Measurements from ENCODE around the gene HDAC3. TPM values are rescaled to one million over a fixed set of nuclear protein-coding genes. Genes with fewer than 3 reads are reported as not detected.
A peak's percentile ranks its signal among the peaks of the same experiment; 100 is the strongest.

HDAC3 gene
- total and polyA plus RNA-seq, 2 donors from 2014 or later = 44.7 to 47.5 TPM

GRCh38 chr5:141639357-141640050 lies 2.9 kb upstream of the HDAC3 start:
- intact Hi-C loops (cut with DNase I) = no loop called here
- Histone ChIP-seq H3K9me3 (ENCODE audit: control insufficient read depth in 2 of 3, insufficient read depth in 1 of 3, low read length in 3 of 3) (no peaks in the 10 kb centered on the region), H3K9ac (ENCODE audit: low read length in 3 of 3) (no peak overlapping the region), H3K36me3 (ENCODE audit: control insufficient read depth in 2 of 3, insufficient read depth in 3 of 3, low read length in 3 of 3) (no peaks in the 10 kb centered on the region), H3K27ac (ENCODE audit: low read depth in 2 of 2, low read length in 2 of 2) (no peak overlapping the region), H3K4me3 (ENCODE audit: low read length in 3 of 3) (no peak overlapping the region), H3K4me1 (ENCODE audit: control insufficient read depth in 2 of 3, insufficient read depth in 2 of 3, low read depth in 1 of 3, low read length in 3 of 3) (peaks cover 3 to 17% (median 9%) of the 10 kb centered on the region in 3 donors), H3K27me3 (ENCODE audit: control insufficient read depth, insufficient read depth, low read length) (peaks cover 8% of the 10 kb centered on the region)
- TF ChIP-seq CTCF (IDR thresholded peaks at IDR 0.05; ENCODE audit: borderline replicate concordance, extremely low read depth, insufficient read depth) = no peak
- no peak for DNase-seq
- no peak for FAIRE-seq

GRCh38 chr5:141638771-141639170 lies 2.1 kb upstream of the HDAC3 start:
- no peak for TF ChIP-seq CTCF (IDR thresholded peaks at IDR 0.05; ENCODE audit: borderline replicate concordance, extremely low read depth, insufficient read depth)
- Histone ChIP-seq H3K9me3 (ENCODE audit: control insufficient read depth in 2 of 3, insufficient read depth in 1 of 3, low read length in 3 of 3) (no peaks in the 10 kb centered on the region), H3K4me3 (ENCODE audit: low read length in 3 of 3) (no peak overlapping the region), H3K27me3 (ENCODE audit: control insufficient read depth, insufficient read depth, low read length) (peaks cover 8% of the 10 kb centered on the region), H3K36me3 (ENCODE audit: control insufficient read depth in 2 of 3, insufficient read depth in 3 of 3, low read length in 3 of 3) (no peaks in the 10 kb centered on the region), H3K27ac (ENCODE audit: low read depth in 2 of 2, low read length in 2 of 2) (no peak overlapping the region), H3K9ac (ENCODE audit: low read length in 3 of 3) (no peak overlapping the region), H3K4me1 (ENCODE audit: control insufficient read depth in 2 of 3, insufficient read depth in 2 of 3, low read depth in 1 of 3, low read length in 3 of 3) (peaks cover 3 to 17% (median 9%) of the 10 kb centered on the region in 3 donors)
- no peak for DNase-seq
- intact Hi-C loops (cut with DNase I) = no loop called here
- no peak for FAIRE-seq

- DNase-seq = peak; percentile 64 to 89 (median 80)
These were observed 1.2 kb upstream of the HDAC3 start for GRCh38 chr5:141637767-141638419.

More at GRCh38 chr5:141637767-141638419, 1.2 kb upstream of the HDAC3 start:
- Histone ChIP-seq H3K4me3 (ENCODE audit: low read length in 3 of 3) (peak overlapping the region; percentile 18 to 95 (median 20)), H3K9ac (ENCODE audit: low read length in 3 of 3) (no peak overlapping the region), H3K27me3 (ENCODE audit: control insufficient read depth, insufficient read depth, low read length) (peaks cover 8% of the 10 kb centered on the region), H3K27ac (ENCODE audit: low read depth in 2 of 2, low read length in 2 of 2) (no peak overlapping the region), H3K4me1 (ENCODE audit: control insufficient read depth in 2 of 3, insufficient read depth in 2 of 3, low read depth in 1 of 3, low read length in 3 of 3) (peaks cover 3 to 17% (median 9%) of the 10 kb centered on the region in 3 donors), H3K9me3 (ENCODE audit: control insufficient read depth in 2 of 3, insufficient read depth in 1 of 3, low read length in 3 of 3) (no peaks in the 10 kb centered on the region), H3K36me3 (ENCODE audit: control insufficient read depth in 2 of 3, insufficient read depth in 3 of 3, low read length in 3 of 3) (no peaks in the 10 kb centered on the region)
- intact Hi-C loops (cut with DNase I) = no loop called here
- FAIRE-seq = no peak
- no peak for TF ChIP-seq CTCF (IDR thresholded peaks at IDR 0.05; ENCODE audit: borderline replicate concordance, extremely low read depth, insufficient read depth)

Data from kidney (tissue), 14 donors.